Retinal pigment epithelial cell (primary cell): Measurements from ENCODE around the gene SSH2.

ENCODE experiments used
- DNase-seq: peaks from one replicate; pipeline ENCODE4 v3.0.0-alpha.2; 2010; ENCODE audit warnings: low read depth
- H3K4me3 ChIP-seq: 2 replicates; pipeline ENCODE4 v1.5.1; 2011; ENCODE audit warnings: mild to moderate bottlenecking, low read length, control low read depth, moderate library complexity
- TF ChIP-seq, protein P1 (sequence below): conservative IDR thresholded peaks from 2 replicates; pipeline ENCODE4 v1.5.1; 2011; ENCODE audit warnings: low read depth, low read length, control low read depth, inconsistent platforms

Gene SSH2

DNA sequence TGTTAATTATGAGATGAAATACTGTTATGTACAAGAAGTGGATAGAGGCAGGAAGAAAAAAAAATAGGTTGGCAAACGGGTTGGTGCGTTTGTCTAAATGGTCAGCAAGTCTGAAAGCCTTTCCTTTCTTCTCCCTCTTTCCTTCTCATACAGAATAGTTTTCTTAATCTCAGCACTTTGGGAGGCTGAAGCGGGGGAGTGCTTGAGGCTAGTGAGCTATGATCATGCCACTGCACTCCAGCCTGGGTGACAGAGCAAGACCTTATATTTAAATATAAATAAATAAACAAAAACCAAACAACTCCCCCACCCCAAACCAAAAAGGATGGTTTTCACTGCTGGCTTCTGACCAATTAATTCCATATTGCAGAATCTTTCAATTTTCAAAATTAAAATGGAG, 232.7 kb downstream of the SSH2 start:
- no peak overlapping the region for H3K4me3 ChIP-seq
- DNase-seq, result no peak
- TF ChIP-seq, protein P1, sequence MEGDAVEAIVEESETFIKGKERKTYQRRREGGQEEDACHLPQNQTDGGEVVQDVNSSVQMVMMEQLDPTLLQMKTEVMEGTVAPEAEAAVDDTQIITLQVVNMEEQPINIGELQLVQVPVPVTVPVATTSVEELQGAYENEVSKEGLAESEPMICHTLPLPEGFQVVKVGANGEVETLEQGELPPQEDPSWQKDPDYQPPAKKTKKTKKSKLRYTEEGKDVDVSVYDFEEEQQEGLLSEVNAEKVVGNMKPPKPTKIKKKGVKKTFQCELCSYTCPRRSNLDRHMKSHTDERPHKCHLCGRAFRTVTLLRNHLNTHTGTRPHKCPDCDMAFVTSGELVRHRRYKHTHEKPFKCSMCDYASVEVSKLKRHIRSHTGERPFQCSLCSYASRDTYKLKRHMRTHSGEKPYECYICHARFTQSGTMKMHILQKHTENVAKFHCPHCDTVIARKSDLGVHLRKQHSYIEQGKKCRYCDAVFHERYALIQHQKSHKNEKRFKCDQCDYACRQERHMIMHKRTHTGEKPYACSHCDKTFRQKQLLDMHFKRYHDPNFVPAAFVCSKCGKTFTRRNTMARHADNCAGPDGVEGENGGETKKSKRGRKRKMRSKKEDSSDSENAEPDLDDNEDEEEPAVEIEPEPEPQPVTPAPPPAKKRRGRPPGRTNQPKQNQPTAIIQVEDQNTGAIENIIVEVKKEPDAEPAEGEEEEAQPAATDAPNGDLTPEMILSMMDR, result no peak

DNA sequence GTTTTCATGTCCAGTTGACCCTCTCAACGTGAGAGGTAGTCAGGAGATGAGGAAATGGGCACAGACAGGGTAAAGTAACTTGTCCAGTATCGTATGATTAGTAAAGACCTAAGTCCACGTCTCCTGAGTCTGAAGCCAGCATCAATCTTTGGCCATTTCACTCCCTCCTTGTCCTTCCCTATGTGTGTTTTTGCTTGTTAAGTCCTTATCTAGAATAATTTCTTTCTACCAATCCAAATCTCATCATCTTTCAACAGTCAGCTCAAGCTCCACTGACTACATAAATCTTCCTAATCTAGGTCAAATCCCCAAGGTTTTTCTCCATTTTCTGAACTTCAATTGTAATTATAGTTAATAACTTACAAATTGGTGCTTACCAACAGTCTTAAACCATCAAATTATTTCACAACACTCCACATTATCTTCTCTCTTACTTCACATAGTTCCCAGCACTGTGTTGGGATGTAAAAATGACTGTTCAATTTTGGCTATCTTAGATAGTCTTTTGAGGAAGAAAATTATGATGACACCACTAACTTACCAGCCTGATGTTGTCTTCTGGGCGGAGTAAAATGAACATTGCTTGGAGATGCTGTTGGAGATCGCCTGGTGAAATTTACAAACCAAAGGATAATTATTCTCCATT, 235.0 kb downstream of the SSH2 start:
- H3K4me3 ChIP-seq, result no peak overlapping the region
- DNase-seq, result no peak
- TF ChIP-seq, protein P1, result no peak

- TF ChIP-seq, protein P1, result no peak
- no peak overlapping the region for H3K4me3 ChIP-seq
- no peak for DNase-seq
Measured at GRCh38 chr17:29693751-29694150, 236.3 kb downstream of the SSH2 start.

DNA sequence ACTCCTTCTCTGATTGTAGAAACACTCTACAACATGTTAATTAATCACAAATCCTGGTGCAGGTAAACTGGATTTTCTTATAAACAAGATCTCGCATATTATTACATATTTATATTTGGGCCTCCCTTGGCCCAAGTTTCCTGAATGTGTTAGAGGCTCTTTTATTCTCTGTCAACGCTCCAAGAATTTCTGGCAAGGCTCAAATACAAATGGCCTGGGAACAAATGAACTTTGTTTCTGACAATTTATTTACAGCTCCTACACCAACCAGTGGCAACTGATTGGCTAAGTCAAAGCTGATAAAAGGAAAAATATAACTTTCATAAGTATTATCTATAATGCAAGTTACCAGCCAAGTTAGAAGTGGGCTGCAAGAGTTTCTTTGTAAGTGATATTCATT, 242.4 kb downstream of the SSH2 start:
- H3K4me3 ChIP-seq, result no peak overlapping the region
- TF ChIP-seq, protein P1, result no peak

GRCh38 chr17:29686993-29687590, 242.9 kb downstream of the SSH2 start:
- TF ChIP-seq, protein P1, result no peak
- no peak overlapping the region for H3K4me3 ChIP-seq
- DNase-seq, result no peak

More for the DNA sequence above, 242.4 kb downstream of the SSH2 start:
- no peak for DNase-seq

DNA sequence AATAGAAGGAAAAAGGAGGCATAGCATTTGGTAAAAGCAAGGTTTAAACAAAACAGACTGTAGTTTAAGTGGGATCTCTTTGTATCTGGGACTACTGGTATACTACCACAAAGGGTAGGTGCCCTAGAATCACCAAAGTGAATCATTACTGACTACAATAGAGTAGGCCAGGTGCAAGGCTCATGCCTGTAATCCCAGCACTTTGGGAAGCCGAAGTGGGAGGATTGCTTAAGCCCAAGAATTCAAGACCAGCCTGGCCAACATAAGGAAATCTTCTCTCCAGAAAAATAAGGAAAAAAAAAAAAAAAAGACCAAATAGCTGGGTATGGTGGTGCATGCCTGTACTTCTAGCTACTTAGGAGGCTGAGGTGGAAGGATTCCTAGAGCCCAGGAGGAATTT, 246.5 kb downstream of the SSH2 start:
- TF ChIP-seq, protein P1, result no peak
- no peak overlapping the region for H3K4me3 ChIP-seq
- DNase-seq, result no peak

DNA sequence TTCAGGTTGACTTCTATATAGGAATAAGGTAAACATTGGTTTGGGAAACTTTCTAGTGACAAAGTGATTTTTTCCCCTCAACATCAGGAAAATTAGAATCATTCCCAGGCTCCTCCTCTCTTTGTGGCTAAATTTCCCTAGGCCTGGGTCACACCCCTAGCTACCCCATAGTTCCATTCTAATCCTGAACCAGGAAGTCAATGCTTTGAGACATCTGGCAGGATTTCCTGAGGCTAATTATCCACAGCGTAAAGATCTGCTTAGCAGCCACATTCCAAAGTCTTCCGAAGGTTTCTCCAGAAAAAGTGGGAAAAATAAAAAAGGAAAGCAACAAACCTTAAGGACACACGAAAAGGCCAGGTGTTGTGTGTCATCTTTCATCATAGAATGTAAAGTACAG, 247.0 kb downstream of the SSH2 start:
- DNase-seq, result peak; percentile 41
- H3K4me3 ChIP-seq, result no peak overlapping the region
- TF ChIP-seq, protein P1, result no peak
